T-cell (primary cell): Measurements from ENCODE around the gene ESPNL. TPM values are rescaled to one million over a fixed set of nuclear protein-coding genes. Genes with fewer than 3 reads are reported as not detected.
A peak's percentile ranks its signal among the peaks of the same experiment; 100 is the strongest.

Source experiments
- ATAC-seq, 4 experiments: fragments of 200-7000 bp in 3 of 4; fragments of 150-1000 bp in 1 of 4; cut with Tn5 transposase; replicated peaks in 1 of 4; 1 replicate in 3 of 4; 2 replicates in 1 of 4; pipeline ENCODE4 v1.10.0; 2021; ENCODE audit warnings: moderate library complexity in 3 of 4, mild to moderate bottlenecking in 2 of 4, moderate number of reproducible peaks in 1 of 4
- CTCF ChIA-PET, 2 donors: fragments of 300-600 bp; sonication (Branson Sonifier 250); formaldehyde crosslinking; loops; one replicate each; lab custom pipeline; 2022; ENCODE audit warnings: antibody characterized with exemption in 2 of 2; lab: Charles Lee
- POLR2A ChIA-PET, 2 donors: fragments of 300-600 bp; sonication (Branson Sonifier 250); formaldehyde crosslinking; loops; one replicate each; lab custom pipeline; 2022; ENCODE audit warnings: antibody characterized with exemption in 2 of 2; lab: Charles Lee
- DNase-seq, 35 experiments: peaks; one replicate each; pipeline versions ENCODE4 v3.0.0 to v3.0.0-alpha.2; 2013 to 2023
- H3K27ac ChIP-seq: one replicate; pipeline ENCODE4 v1.5.1; 2013; ENCODE audit warnings: low read length
- H3K27me3 ChIP-seq, 2 experiments: replicated peaks in 1 of 2; 1 replicate in 1 of 2; 2 replicates in 1 of 2; pipeline versions ENCODE4 v1.6.1 to v1.7.0; 2013; ENCODE audit warnings: low read length in 1 of 2, mixed read lengths in 1 of 2; ENCODE audit not compliant: control insufficient read depth in 2 of 2, insufficient read depth in 2 of 2; ENCODE audit errors: extremely low read depth in 1 of 2
- H3K36me3 ChIP-seq, 2 donors: 1 replicate in 1 of 2; 2 replicates in 1 of 2; pipeline versions ENCODE4 v1.6.1 to v1.7.0; 2013; ENCODE audit warnings: low read length in 1 of 2; ENCODE audit not compliant: control insufficient read depth in 2 of 2, insufficient read depth in 1 of 2; ENCODE audit errors: extremely low read depth in 1 of 2
- H3K4me1 ChIP-seq, 2 experiments: 1 replicate in 1 of 2; 2 replicates in 1 of 2; pipeline versions ENCODE4 v1.6.1 to v1.7.0; 2013; ENCODE audit warnings: low read length in 2 of 2, mixed read lengths in 1 of 2; ENCODE audit not compliant: insufficient read depth in 2 of 2, control insufficient read depth in 1 of 2; ENCODE audit errors: extremely low read depth in 1 of 2
- H3K4me3 ChIP-seq, 2 donors: 1 replicate in 1 of 2; 2 replicates in 1 of 2; pipeline versions ENCODE4 v1.5.1 to v1.7.0; 2013; ENCODE audit warnings: mild to moderate bottlenecking in 2 of 2, low read length in 1 of 2, moderate library complexity in 1 of 2; ENCODE audit not compliant: control insufficient read depth in 1 of 2; ENCODE audit errors: extremely low read depth in 1 of 2
- H3K9me3 ChIP-seq: 2 replicates; pipeline ENCODE4 v1.7.0; 2013
- H3K27ac Mint-ChIP-seq, 2 donors: one replicate each; pipeline ENCODE4 v1.8.0; 2020 to 2021; ENCODE audit warnings: mild to moderate bottlenecking in 2 of 2, mixed read lengths in 2 of 2
- H3K27me3 Mint-ChIP-seq, 2 donors: one replicate each; pipeline ENCODE4 v1.8.0; 2021 to 2022; ENCODE audit warnings: mixed read lengths in 2 of 2
- H3K36me3 Mint-ChIP-seq: one replicate; pipeline ENCODE4 v1.8.0; 2021; ENCODE audit warnings: mixed read lengths
- H3K4me1 Mint-ChIP-seq, 3 donors: one replicate each; pipeline ENCODE4 v1.8.0; 2020 to 2022; ENCODE audit warnings: mixed read lengths in 3 of 3, mild to moderate bottlenecking in 1 of 3
- H3K4me3 Mint-ChIP-seq, 3 donors: one replicate each; pipeline ENCODE4 v1.8.0; 2020 to 2022; ENCODE audit warnings: mild to moderate bottlenecking in 3 of 3, mixed read lengths in 3 of 3, moderate library complexity in 3 of 3
- H3K9me3 Mint-ChIP-seq, 3 donors: one replicate each; pipeline ENCODE4 v1.8.0; 2020 to 2022; ENCODE audit warnings: mixed read lengths in 3 of 3
- WGBS: methylation state at CpG from one replicate; pipeline ENCODE4 v1.1.5; 2013; ENCODE audit warnings: missing lambda C conversion rate; ENCODE audit not compliant: insufficient coverage; 5-methylcytosine and 5-hydroxymethylcytosine counted together
- total RNA-seq, 35 experiments: library from RNA in 6 of 35; stranded (reverse) in 6 of 35; fragments of 120-200 nt in 1 of 35; gene quantifications; one replicate each; pipeline versions ENCODE4 v1.2.1 to v1.2.4 and lab custom pipeline; 2013 to 2026

Gene ESPNL
- total RNA-seq, 5 donors from 2014 or later (not counting 1 experiment from before 2014, with no cell fraction given), result 0.10 to 0.44 (median 0.25) TPM; not detected in 2

- Histone ChIP-seq H3K4me1 (peaks cover 0 to 17% of the 10 kb centered on the region in 2 experiments), H3K27ac (no peak overlapping the region), H3K36me3 (no peaks in the 10 kb centered on the region), H3K4me3 (no peak overlapping the region), H3K27me3 (peaks cover 0 to 38% of the 10 kb centered on the region in 2 experiments), H3K9me3 (no peaks in the 10 kb centered on the region)
- Mint-ChIP-seq H3K27me3 (peaks cover 7 to 22% of the 10 kb centered on the region in 2 donors), H3K36me3 (no peaks in the 10 kb centered on the region), H3K4me1 (peaks cover 7 to 9% (median 8%) of the 10 kb centered on the region in 3 donors), H3K9me3 (no peaks in the 10 kb centered on the region), H3K4me3 (no peak overlapping the region), H3K27ac (no peak overlapping the region)
- ATAC-seq (no peak), DNase-seq (no peak)
- ChIA-PET POLR2A (no interaction called here), CTCF (no interaction called here)
- WGBS, result 92% methylated on average over 16 of the region's 18 CpGs
Observed at GRCh38 chr2:238155761-238156694, 55.9 kb downstream of the ESPNL start.

DNA sequence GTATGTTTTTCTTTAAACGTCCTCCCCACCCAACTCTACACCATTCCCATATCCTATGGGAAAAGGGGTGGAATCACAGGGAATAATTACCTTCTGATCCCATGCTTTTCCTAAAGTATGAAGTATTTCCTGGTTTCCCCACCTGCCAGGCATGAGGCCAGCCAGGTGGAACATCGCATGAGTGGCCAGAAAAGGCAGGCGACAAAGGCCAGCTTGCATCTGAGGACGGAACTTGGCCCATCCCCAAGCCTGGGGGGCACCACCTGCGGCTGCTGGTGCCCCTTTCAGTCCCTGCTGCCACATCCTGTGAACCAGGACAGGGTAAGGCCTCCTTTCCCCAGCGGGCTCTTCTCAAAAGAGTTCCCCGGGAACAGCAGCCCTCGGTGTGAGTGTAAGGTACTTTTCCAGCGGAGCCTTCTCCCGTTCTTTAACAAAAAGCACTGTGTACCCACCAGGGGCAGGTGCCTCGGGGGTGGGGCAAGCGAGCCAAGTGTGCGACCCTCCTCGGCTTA lies 57.4 kb downstream of the ESPNL start:
- 88% methylated on average over 12 of the region's 14 CpGs for WGBS
- peaks cover 0 to 53% of the 10 kb centered on the region in 2 experiments for H3K27me3 ChIP-seq
- no peak overlapping the region for H3K4me3 ChIP-seq
- DNase-seq (no peak), ATAC-seq (no peak)
- Mint-ChIP-seq H3K27me3 (peaks cover 7 to 29% of the 10 kb centered on the region in 2 donors), H3K27ac (no peak overlapping the region), H3K4me1 (peaks cover 7 to 9% (median 8%) of the 10 kb centered on the region in 3 donors), H3K4me3 (peak overlapping the region in 1 of 3 donors; percentile 46), H3K36me3 (no peaks in the 10 kb centered on the region), H3K9me3 (no peaks in the 10 kb centered on the region)
- no peaks in the 10 kb centered on the region for H3K9me3 ChIP-seq
- H3K36me3 ChIP-seq, result no peaks in the 10 kb centered on the region
- H3K27ac ChIP-seq, result no peak overlapping the region
- ChIA-PET POLR2A (no interaction called here), CTCF (no interaction called here)
- H3K4me1 ChIP-seq, result peaks cover 0 to 17% of the 10 kb centered on the region in 2 experiments

DNA sequence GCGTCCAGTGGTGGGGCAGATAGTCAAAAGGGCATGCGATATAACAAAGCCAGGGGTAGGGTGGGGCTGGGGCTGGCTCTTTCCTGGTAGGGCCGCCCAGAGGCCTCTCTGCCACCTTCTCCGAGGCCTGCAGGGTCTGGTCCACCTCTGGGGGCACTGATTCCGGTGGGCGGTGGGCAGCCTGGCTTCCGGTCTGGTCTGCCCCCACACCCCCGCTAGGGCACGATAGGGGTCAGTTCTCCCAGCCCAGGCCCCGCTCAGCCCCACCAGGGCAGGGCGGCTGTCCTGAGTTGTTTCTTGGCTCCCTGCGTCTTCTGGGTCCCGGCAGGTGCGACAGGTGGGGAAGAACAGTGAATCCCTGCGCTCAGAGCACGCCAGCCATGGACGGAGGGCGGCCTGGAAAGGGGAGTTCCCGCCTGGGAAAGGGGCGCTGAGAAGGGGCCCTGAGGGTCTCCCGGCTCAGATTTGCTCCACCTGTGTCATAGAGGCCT lies 57.9 kb downstream of the ESPNL start:
- WGBS, result 81% methylated on average over 21 of the region's 21 CpGs
- Mint-ChIP-seq H3K4me3 (peak overlapping the region in 2 of 3 donors; percentile 39 to 46), H3K27me3 (peaks cover 7 to 29% of the 10 kb centered on the region in 2 donors), H3K36me3 (no peaks in the 10 kb centered on the region), H3K9me3 (no peaks in the 10 kb centered on the region), H3K27ac (no peak overlapping the region), H3K4me1 (peaks cover 7 to 9% (median 8%) of the 10 kb centered on the region in 3 donors)
- Histone ChIP-seq H3K4me3 (no peak overlapping the region), H3K4me1 (peaks cover 0 to 17% of the 10 kb centered on the region in 2 experiments), H3K27ac (no peak overlapping the region), H3K9me3 (no peaks in the 10 kb centered on the region), H3K27me3 (peaks cover 0 to 58% of the 10 kb centered on the region in 2 experiments), H3K36me3 (no peaks in the 10 kb centered on the region)
- CTCF ChIA-PET, result no interaction called here
- POLR2A ChIA-PET, result no interaction called here
- no peak for DNase-seq
- no peak for ATAC-seq

DNA sequence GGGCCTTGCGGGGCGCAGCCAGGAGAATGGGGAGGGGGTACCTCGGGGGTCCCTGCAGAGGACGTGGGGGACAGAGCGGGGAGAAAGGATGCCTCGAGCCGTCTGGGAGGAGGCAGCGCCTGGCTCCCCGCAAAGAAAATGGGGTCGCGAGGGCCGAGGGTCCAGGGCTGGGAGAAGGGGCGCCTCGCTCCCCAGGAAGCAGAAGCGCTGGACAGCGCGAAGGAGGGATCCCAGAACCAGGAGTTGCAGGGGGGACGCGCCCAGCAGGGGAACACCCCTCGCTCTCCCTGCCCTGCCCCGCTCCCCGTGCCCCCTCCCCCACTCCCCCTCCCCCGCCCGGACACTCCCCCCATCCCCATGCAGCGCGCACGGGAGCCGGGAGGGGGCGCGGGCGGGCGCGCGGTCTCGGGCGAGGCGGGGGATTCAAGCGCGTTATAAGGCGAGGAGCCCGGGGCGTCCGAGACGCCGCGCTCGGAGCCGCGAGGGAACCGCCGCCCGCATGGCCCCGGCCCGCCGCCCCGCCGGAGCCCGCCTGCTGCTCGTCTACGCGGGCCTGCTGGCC lies 58.5 kb downstream of the ESPNL start, which contains the start of gene ERFE:
TSS of gene ERFE (plus strand) at position 462 of the 562 bp plus-strand sequence. CDS start at position 500, 38 bp downstream.
- Histone ChIP-seq H3K27ac (no peak within 1 kb of the TSS), H3K9me3 (no peaks in the 10 kb centered on the region), H3K27me3 (peaks cover 0 to 61% of the 10 kb centered on the region in 2 experiments), H3K4me1 (peaks cover 0 to 17% of the 10 kb centered on the region in 2 experiments), H3K36me3 (no peaks in the 10 kb centered on the region), H3K4me3 (peak within 1 kb of the TSS in 1 of 2 donors; percentile 51)
- ATAC-seq (peak; percentile 68 to 77 (median 72)), DNase-seq (peak in 22 of 35 experiments; percentile 12 to 63 (median 30))
- Mint-ChIP-seq H3K4me1 (peaks cover 7 to 9% (median 8%) of the 10 kb centered on the region in 3 donors), H3K27ac (no peak within 1 kb of the TSS), H3K36me3 (no peaks in the 10 kb centered on the region), H3K27me3 (peaks cover 7 to 29% of the 10 kb centered on the region in 2 donors), H3K4me3 (peak within 1 kb of the TSS; percentile 62 to 72 (median 67)), H3K9me3 (no peaks in the 10 kb centered on the region)
- 6% methylated on average over 42 of the region's 61 CpGs for WGBS
- CTCF ChIA-PET, result no interaction called here
- POLR2A ChIA-PET, result no interaction called here

DNA sequence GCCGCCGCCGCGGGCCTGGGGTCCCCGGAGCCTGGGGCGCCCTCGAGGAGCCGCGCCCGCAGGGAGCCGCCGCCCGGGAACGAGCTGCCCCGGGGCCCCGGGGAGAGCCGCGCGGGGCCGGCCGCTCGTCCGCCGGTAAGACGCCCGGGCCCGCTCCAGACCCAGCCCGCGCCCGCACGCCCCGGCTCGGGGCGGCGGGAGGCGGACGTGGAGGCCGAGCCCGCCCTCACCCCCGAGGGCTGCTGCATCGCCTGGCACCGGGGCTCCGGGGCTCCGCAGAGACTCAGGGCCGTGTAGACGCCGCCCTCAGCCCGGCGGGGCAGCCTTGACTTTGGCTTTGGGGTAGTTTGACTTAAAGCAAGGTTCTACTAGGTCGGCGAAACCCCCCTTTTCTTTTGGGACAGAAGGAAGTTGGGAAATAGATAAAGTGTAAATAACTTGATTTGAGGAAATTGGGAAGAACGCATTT lies 59.0 kb downstream of the ESPNL start:
- Histone ChIP-seq H3K4me3 (peak overlapping the region in 1 of 2 donors; percentile 51), H3K9me3 (no peaks in the 10 kb centered on the region), H3K36me3 (no peaks in the 10 kb centered on the region), H3K27ac (no peak overlapping the region), H3K4me1 (peaks cover 0 to 17% of the 10 kb centered on the region in 2 experiments), H3K27me3 (peaks cover 0 to 61% of the 10 kb centered on the region in 2 experiments)
- ChIA-PET CTCF (no interaction called here), POLR2A (no interaction called here)
- WGBS, result 3% methylated on average over 50 of the region's 52 CpGs
- peak in 3 of 35 experiments; percentile 15 to 29 (median 23) for DNase-seq
- Mint-ChIP-seq H3K27me3 (peaks cover 7 to 29% of the 10 kb centered on the region in 2 donors), H3K27ac (no peak overlapping the region), H3K9me3 (no peaks in the 10 kb centered on the region), H3K36me3 (no peaks in the 10 kb centered on the region), H3K4me1 (peaks cover 7 to 9% (median 8%) of the 10 kb centered on the region in 3 donors), H3K4me3 (peak overlapping the region; percentile 62 to 72 (median 67))
- ATAC-seq, result peak; percentile 47 to 68 (median 58)
